DND-41 (cell line): Measurements from ENCODE around the gene RND1.

Experiments used
- EZH2 ChIP-seq: IDR thresholded peaks from 3 replicates; pipeline ENCODE4 v1.6.1; 2012; ENCODE audit warnings: borderline replicate concordance, low read depth, mild to moderate bottlenecking, moderate library complexity, low read length, inconsistent platforms; ENCODE audit not compliant: severe bottlenecking
- TF ChIP-seq, protein P1 (sequence below): IDR thresholded peaks from 2 replicates; pipeline ENCODE4 v1.5.1; 2012; ENCODE audit warnings: borderline replicate concordance, low read length, moderate library complexity, mild to moderate bottlenecking; ENCODE audit not compliant: poor library complexity, severe bottlenecking; ENCODE audit errors: extremely low read depth

DNA sequence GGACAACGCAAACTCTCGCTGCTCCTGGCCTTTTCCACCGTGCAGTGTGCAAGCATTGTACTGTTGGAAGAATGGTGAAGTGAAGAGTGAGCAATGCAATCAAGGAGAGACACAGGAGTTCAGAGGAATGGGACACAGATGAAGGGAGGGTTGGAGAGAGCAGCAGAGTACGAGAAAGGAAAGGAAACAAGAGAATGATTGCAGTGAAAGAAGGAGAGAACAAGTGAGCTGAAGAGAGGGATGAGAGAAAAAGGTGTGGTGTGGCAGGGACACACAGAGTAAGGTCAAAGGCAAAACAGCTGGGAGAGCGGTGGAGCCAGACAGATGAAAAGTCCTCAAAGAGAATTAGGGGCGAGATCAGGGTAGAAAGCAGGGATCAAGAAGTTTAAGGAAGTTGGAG, 34.4 kb downstream of the RND1 start:
- TF ChIP-seq, protein P1, sequence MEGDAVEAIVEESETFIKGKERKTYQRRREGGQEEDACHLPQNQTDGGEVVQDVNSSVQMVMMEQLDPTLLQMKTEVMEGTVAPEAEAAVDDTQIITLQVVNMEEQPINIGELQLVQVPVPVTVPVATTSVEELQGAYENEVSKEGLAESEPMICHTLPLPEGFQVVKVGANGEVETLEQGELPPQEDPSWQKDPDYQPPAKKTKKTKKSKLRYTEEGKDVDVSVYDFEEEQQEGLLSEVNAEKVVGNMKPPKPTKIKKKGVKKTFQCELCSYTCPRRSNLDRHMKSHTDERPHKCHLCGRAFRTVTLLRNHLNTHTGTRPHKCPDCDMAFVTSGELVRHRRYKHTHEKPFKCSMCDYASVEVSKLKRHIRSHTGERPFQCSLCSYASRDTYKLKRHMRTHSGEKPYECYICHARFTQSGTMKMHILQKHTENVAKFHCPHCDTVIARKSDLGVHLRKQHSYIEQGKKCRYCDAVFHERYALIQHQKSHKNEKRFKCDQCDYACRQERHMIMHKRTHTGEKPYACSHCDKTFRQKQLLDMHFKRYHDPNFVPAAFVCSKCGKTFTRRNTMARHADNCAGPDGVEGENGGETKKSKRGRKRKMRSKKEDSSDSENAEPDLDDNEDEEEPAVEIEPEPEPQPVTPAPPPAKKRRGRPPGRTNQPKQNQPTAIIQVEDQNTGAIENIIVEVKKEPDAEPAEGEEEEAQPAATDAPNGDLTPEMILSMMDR = no peak
- no peak for TF ChIP-seq EZH2
